Fibroblast of villous mesenchyme (primary cell): ENCODE measurements around the gene FOXF1. TPM values are rescaled to one million over a fixed set of nuclear protein-coding genes. Genes with fewer than 3 reads are reported as not detected.
A peak's percentile ranks its signal among the peaks of the same experiment; 100 is the strongest.

Source experiments
- DNase-seq: peaks from one replicate; pipeline ENCODE4 v3.0.0-alpha.2; 2010; ENCODE audit warnings: low read depth
- H3K4me3 ChIP-seq: 2 replicates; pipeline ENCODE4 v1.5.1; 2011; ENCODE audit warnings: low read depth, mild to moderate bottlenecking, low read length
- total RNA-seq: library from RNA; depleted of rRNA; stranded (reverse); fragments of >200 nt; gene quantifications from 2 replicates; pipeline ENCODE4 v1.2.3, GENCODE V29; 2012
- TF ChIP-seq, protein P1 (sequence below): IDR thresholded peaks from 2 replicates; pipeline ENCODE4 v1.5.1; 2012; ENCODE audit warnings: low read depth, mild to moderate bottlenecking, low read length; ENCODE audit not compliant: insufficient read depth

The FOXF1 gene
- total RNA-seq, 1 donor: 5.2 TPM

GRCh38 chr16:86479419-86479818 lies 30.9 kb upstream of the FOXF1 start:
- TF ChIP-seq, protein P1, sequence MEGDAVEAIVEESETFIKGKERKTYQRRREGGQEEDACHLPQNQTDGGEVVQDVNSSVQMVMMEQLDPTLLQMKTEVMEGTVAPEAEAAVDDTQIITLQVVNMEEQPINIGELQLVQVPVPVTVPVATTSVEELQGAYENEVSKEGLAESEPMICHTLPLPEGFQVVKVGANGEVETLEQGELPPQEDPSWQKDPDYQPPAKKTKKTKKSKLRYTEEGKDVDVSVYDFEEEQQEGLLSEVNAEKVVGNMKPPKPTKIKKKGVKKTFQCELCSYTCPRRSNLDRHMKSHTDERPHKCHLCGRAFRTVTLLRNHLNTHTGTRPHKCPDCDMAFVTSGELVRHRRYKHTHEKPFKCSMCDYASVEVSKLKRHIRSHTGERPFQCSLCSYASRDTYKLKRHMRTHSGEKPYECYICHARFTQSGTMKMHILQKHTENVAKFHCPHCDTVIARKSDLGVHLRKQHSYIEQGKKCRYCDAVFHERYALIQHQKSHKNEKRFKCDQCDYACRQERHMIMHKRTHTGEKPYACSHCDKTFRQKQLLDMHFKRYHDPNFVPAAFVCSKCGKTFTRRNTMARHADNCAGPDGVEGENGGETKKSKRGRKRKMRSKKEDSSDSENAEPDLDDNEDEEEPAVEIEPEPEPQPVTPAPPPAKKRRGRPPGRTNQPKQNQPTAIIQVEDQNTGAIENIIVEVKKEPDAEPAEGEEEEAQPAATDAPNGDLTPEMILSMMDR: no peak
- H3K4me3 ChIP-seq: no peak overlapping the region
- DNase-seq: peak; percentile 85

DNA sequence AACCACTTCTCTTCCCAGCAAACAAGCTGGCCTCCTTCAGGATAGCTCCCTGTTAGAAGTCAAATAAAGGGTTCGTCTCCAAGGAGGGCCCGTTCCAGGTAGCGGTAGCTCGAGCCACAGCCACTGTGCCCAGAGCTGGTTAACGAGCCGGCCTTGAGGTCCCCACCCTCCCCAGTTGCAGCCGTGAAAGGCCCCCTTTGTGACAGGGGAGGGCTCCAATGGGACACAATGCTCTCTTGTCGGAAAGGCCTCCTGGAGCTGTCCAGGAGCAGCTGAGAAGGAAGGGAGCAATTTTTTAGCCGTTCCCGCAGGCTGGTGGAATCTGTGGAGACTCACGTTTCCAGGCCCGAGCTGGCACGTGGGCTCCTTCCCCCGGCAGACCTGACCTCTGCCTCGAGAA lies 29.9 kb upstream of the FOXF1 start:
- TF ChIP-seq, protein P1: no peak
- H3K4me3 ChIP-seq: no peak overlapping the region
- no peak for DNase-seq

GRCh38 chr16:86481607-86482006 lies 28.7 kb upstream of the FOXF1 start:
- H3K4me3 ChIP-seq: no peak overlapping the region
- no peak for DNase-seq
- TF ChIP-seq, protein P1: no peak

DNA sequence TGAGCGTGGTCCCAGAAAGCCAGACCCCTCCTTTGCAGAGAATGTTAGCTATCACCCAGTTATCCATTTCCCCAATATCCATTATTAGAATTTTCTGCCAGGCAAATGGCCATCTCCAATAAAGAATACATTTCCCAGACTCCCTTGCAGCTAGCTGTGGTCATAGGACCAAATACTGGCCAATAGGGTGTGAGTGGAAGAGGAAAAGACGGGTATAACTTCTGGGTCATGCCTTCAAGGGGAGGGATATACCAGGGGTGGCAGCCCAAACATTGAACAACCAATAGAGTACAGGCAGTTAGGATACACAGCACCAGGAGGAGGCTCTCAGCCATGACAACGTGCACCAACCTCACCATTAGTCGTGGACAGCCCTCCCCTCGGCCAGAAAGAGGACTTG lies 26.1 kb upstream of the FOXF1 start:
- DNase-seq: no peak
- no peak overlapping the region for H3K4me3 ChIP-seq
- TF ChIP-seq, protein P1: no peak

DNA sequence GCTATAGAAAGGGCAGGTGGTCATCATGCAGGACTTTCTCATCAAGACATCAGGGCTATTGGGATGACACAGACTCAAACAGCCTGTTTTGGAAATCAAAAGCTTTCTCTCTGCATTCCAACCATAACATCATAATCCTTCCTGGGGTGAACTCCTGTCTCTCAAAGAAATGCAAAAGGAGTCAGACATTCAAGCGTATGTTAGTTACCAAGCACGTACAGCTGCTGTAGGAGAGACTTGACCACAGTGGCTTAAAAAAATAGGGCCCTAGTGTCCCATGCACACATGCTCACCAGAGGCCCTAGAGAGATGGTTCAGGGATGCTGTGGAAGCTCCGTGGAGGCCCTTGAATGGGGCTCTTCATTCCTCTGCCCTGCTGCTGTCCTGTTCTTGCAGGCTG lies 24.6 kb upstream of the FOXF1 start:
- no peak overlapping the region for H3K4me3 ChIP-seq
- DNase-seq: no peak
- TF ChIP-seq, protein P1: no peak

GRCh38 chr16:86490859-86491639 lies 19.3 kb upstream of the FOXF1 start:
- no peak for DNase-seq
- TF ChIP-seq, protein P1: no peak
- H3K4me3 ChIP-seq: no peak overlapping the region

GRCh38 chr16:86491640-86492023 lies 18.7 kb upstream of the FOXF1 start:
- TF ChIP-seq, protein P1: no peak
- DNase-seq: no peak
- H3K4me3 ChIP-seq: no peak overlapping the region
